ENCODE measurements around the gene KRT6C.

Gene KRT6C

DNA sequence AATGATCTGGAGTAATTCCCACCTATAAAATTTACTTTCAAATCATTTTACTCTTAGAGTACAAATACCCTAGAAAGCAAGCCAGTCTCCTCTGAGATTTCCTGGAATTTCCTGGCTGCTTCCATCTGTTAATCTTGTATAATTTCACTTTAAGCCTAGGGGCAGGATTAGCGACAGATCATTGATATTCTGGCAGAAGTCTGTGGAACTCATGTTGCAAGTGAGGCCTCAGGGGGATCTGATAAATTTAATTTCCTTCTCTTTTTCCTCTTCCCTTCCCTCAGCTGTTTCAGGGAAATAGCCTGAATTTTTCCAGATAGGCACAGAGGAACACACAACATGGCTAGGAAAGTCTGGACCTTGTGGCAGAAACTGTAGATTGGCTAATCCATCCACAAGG is 25.3 kb upstream of the KRT6C start:
- TF ChIP-seq, protein P1, sequence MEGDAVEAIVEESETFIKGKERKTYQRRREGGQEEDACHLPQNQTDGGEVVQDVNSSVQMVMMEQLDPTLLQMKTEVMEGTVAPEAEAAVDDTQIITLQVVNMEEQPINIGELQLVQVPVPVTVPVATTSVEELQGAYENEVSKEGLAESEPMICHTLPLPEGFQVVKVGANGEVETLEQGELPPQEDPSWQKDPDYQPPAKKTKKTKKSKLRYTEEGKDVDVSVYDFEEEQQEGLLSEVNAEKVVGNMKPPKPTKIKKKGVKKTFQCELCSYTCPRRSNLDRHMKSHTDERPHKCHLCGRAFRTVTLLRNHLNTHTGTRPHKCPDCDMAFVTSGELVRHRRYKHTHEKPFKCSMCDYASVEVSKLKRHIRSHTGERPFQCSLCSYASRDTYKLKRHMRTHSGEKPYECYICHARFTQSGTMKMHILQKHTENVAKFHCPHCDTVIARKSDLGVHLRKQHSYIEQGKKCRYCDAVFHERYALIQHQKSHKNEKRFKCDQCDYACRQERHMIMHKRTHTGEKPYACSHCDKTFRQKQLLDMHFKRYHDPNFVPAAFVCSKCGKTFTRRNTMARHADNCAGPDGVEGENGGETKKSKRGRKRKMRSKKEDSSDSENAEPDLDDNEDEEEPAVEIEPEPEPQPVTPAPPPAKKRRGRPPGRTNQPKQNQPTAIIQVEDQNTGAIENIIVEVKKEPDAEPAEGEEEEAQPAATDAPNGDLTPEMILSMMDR (conservative IDR thresholded peaks at IDR 0.05; ENCODE audit: low read depth, low read length) = no peak
- DNase-seq (ENCODE audit: low read depth) = no peak
- H3K4me3 ChIP-seq (ENCODE audit: low read length) = no peak overlapping the region

DNA sequence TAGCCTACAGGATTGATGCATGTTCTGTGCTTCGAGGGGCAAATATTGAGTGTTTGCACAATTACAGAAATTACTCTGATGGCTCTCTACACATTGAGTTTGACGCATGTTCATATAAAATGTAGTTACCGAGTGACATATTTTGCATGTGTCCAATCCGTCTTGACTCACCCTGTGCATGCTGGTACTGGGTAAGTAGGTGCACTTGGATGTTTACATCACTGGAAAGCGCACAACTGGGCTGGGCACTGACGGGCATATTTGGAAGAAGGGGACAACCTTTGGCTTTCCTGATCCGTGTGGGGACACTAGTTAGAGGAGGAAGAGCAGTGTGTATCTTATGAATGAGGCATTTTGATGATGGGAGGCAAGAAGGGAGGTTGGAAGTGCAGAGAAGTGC is 24.4 kb upstream of the KRT6C start:
- H3K4me3 ChIP-seq (ENCODE audit: low read length) = no peak overlapping the region
- TF ChIP-seq, protein P1 (conservative IDR thresholded peaks at IDR 0.05; ENCODE audit: low read depth, low read length) = no peak
- no peak for DNase-seq (ENCODE audit: low read depth)

DNA sequence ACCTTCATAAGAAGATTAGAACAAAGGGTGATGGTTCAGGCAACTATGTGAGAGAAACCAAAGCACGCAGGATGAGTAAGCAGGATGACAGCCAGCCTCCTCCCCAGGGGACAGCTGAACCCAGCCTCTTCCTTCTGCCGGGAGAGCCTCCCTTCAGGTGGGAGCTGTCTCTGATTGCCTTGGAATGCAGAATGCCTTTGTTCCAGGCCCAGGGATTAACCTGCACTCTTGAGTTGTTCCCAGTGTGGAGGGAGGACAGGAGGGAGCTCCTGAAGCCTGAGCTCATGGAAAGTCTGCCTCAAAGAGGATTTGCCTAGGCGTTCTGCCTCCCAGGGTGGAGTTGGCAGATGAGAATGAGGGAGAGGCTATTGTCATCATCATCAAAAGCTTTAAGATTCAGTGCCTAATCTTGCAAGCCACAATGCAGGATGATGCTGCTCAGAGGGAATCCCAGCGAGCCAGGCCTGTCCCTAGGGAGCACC is 23.0 kb upstream of the KRT6C start:
- DNase-seq (ENCODE audit: low read depth) = no peak
- no peak overlapping the region for H3K4me3 ChIP-seq (ENCODE audit: low read length)
- TF ChIP-seq, protein P1 (conservative IDR thresholded peaks at IDR 0.05; ENCODE audit: low read depth, low read length) = no peak

DNA sequence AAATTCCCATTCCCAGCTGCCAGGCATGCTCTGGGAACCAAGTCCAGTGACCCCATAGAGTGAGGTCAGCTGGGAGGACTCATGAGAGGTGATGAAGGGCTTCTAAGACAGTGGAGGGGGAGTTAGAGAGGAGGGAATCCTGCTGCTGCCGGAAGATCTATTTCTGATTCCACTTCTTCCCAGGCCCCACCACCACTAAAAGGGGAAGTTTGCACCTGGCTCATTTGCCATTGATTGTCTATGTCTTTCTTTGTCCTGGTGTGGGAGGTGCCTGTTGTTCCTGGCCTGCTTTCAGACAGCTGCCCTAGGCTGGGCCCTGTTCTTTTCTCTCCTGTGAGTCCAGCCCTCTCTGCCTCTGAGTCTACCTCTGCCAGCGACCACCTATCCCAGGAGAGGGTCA is 22.4 kb upstream of the KRT6C start:
- no peak for DNase-seq (ENCODE audit: low read depth)
- H3K4me3 ChIP-seq (ENCODE audit: low read length) = no peak overlapping the region
- TF ChIP-seq, protein P1 (conservative IDR thresholded peaks at IDR 0.05; ENCODE audit: low read depth, low read length) = no peak

DNA sequence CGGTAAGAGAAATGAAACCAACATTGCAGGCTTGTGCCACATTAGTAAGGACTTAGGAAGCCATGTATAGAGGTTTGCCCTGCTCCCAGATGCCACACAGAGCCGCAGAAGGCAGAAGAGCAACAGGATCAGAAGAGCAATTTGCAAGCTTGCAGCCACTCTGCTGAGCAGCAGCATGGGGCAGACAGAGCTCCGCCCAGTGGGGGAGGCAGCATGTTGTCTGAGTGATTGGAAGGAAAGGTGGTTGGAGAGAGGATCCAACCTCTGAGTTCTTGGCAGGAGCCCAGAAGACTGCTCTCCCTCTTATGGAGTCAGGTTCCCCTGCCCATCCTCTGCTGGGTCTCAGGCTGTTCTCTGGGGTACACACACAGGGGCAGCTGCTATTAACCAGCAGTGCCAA is 21.8 kb upstream of the KRT6C start:
- DNase-seq (ENCODE audit: low read depth) = no peak
- H3K4me3 ChIP-seq (ENCODE audit: low read length) = no peak overlapping the region
- TF ChIP-seq, protein P1 (conservative IDR thresholded peaks at IDR 0.05; ENCODE audit: low read depth, low read length) = no peak

DNA sequence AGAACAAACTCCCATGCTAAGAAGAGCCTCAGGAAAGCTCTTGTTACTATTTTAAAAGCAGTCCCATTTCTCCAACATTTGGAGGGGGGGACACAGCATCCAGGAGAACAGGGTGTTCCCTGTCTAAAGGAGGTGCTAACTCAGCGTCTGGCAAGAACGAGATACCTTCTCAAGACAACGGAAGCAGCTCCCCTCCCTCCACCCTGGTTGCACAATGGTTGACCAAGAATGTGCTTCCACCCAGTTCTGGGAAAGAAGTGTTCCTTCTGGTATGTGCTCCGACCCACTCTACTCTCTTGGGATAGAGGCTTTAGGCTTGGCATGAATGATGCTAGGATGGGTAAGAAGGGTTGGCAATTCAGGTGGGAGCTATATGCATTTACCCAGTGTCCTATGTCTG is 20.9 kb upstream of the KRT6C start:
- TF ChIP-seq, protein P1 (conservative IDR thresholded peaks at IDR 0.05; ENCODE audit: low read depth, low read length) = no peak
- no peak overlapping the region for H3K4me3 ChIP-seq (ENCODE audit: low read length)
- no peak for DNase-seq (ENCODE audit: low read depth)

DNA sequence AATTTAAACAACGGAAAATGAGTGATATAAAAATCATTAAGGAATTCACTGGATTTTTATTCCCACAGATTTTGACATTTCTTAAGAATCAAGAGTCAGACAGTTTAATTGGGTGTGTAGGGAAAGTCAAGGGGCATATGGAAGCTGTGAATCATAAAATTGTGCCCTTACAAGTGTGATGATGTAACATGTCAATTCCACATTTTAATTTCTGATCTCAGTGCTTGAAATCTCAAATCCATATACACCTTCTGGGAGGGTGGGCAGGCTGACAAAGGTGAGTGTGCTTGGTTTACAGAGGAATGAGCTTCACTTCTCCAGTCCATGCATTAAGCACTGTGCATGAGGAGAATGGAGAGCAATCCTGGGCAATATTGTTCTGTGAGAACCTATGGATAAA is 20.5 kb upstream of the KRT6C start:
- TF ChIP-seq, protein P1 (conservative IDR thresholded peaks at IDR 0.05; ENCODE audit: low read depth, low read length) = no peak
- H3K4me3 ChIP-seq (ENCODE audit: low read length) = no peak overlapping the region
- no peak for DNase-seq (ENCODE audit: low read depth)

Data from retinal pigment epithelial cell (primary cell).